Activated B cell treated with CpG ODN at 0.5 μM for 24 hours (primary cell): ENCODE data around the gene SIRT1. TPM values are rescaled to one million over a fixed set of nuclear protein-coding genes. Genes with fewer than 3 reads are reported as not detected.

Experiments used
- ATAC-seq: fragments of 200-7000 bp; cut with Tn5 transposase; one replicate; pipeline ENCODE4 v1.10.0; 2021; ENCODE audit warnings: low read depth, mild to moderate bottlenecking, moderate library complexity
- CTCF ChIA-PET: fragments of 350-600 bp; sonication (Branson Sonifier 250); formaldehyde crosslinking; loops from one replicate; lab custom pipeline; 2021; ENCODE audit warnings: antibody characterized with exemption; lab: Charles Lee
- POLR2A ChIA-PET: fragments of 350-600 bp; sonication (Branson Sonifier 250); formaldehyde crosslinking; loops from one replicate; lab custom pipeline; 2021; ENCODE audit warnings: antibody characterized with exemption; lab: Charles Lee
- DNase-seq: peaks from one replicate; pipeline ENCODE4 v3.0.0; 2022
- H3K27ac Mint-ChIP-seq: one replicate; pipeline ENCODE4 v1.8.0; 2020; ENCODE audit warnings: mixed read lengths
- H3K27me3 Mint-ChIP-seq: one replicate; pipeline ENCODE4 v1.8.0; 2021; ENCODE audit warnings: mixed read lengths
- H3K36me3 Mint-ChIP-seq: one replicate; pipeline ENCODE4 v1.8.0; 2021; ENCODE audit warnings: low read depth, mixed read lengths
- H3K4me1 Mint-ChIP-seq: one replicate; pipeline ENCODE4 v1.8.0; 2021; ENCODE audit warnings: mixed read lengths
- H3K4me3 Mint-ChIP-seq: one replicate; pipeline ENCODE4 v1.8.0; 2020; ENCODE audit warnings: mild to moderate bottlenecking, mixed read lengths
- H3K9me3 Mint-ChIP-seq: one replicate; pipeline ENCODE4 v1.8.0; 2020; ENCODE audit warnings: mixed read lengths
- CTCF ChIP-seq: fragments of 200-600 bp; IDR thresholded peaks from one replicate; pipeline ENCODE4 v1.8.0; 2022; ENCODE audit warnings: antibody characterized with exemption, mild to moderate bottlenecking
- intact Hi-C: fragments of 100-400 bp; cut with micrococcal nuclease; formaldehyde crosslinking; loops from one replicate; pipeline ENCODE4 v1.15.1; 2024
- total RNA-seq: library from RNA; stranded (reverse); gene quantifications from 2 replicates; pipeline ENCODE4 v1.2.3, GENCODE V29; 2022

Gene SIRT1
- total RNA-seq, 1 donor from 2014 or later, result 30.1 TPM

GRCh38 chr10:67933199-67933598, 48.7 kb downstream of the SIRT1 start:
- Mint-ChIP-seq H3K36me3 (peaks cover 63% of the 10 kb centered on the region), H3K4me1 (no peaks in the 10 kb centered on the region), H3K27me3 (no peaks in the 10 kb centered on the region), H3K4me3 (no peak overlapping the region), H3K9me3 (no peaks in the 10 kb centered on the region), H3K27ac (no peak overlapping the region)
- TF ChIP-seq CTCF, result no peak
- no peak for ATAC-seq
- POLR2A ChIA-PET, result no interaction called here
- intact Hi-C loops, result no loop called here
- CTCF ChIA-PET, result interaction anchor here (1.9 kb wide), 1 partner anchor 223 kb away, joined by 4 read pairs; no protein-coding TSS in a partner anchor
- DNase-seq, result no peak

- POLR2A ChIA-PET, result no interaction called here
- Mint-ChIP-seq H3K4me1 (no peaks in the 10 kb centered on the region), H3K9me3 (no peaks in the 10 kb centered on the region), H3K27ac (no peak overlapping the region), H3K27me3 (no peaks in the 10 kb centered on the region), H3K4me3 (no peak overlapping the region), H3K36me3 (peaks cover 63% of the 10 kb centered on the region)
- intact Hi-C loops, result no loop called here
- DNase-seq (no peak), ATAC-seq (no peak)
- CTCF ChIA-PET, result no interaction called here
- TF ChIP-seq CTCF, result no peak
Measured at GRCh38 chr10:67934336-67934735, 49.9 kb downstream of the SIRT1 start.

DNA sequence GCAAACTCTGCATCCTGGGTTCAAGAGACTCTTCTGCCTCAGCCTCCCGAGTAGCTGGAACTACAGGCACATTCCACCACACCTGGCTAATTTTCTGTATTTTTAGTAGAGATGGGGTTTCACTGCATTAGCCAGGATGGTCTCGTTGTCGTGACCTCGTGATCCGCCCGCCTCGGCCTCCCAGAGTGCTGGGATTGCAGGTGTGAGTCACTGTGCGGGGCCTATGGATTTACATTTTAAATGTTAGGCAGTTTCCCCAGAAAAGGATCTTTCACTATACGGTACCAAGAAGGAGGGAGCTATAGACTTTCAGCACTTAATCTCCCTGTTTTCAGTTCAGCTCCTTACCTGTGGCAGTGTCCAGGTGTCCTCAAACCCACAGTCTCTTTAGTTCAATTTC, 50.8 kb downstream of the SIRT1 start:
- peaks cover 62% of the 10 kb centered on the region for H3K36me3 Mint-ChIP-seq
- H3K9me3 Mint-ChIP-seq, result no peaks in the 10 kb centered on the region
- POLR2A ChIA-PET, result no interaction called here
- DNase-seq (no peak), ATAC-seq (no peak)
- no peaks in the 10 kb centered on the region for H3K27me3 Mint-ChIP-seq
- H3K4me3 Mint-ChIP-seq, result no peak overlapping the region
- no peaks in the 10 kb centered on the region for H3K4me1 Mint-ChIP-seq
- H3K27ac Mint-ChIP-seq, result no peak overlapping the region
- no peak for TF ChIP-seq CTCF
- CTCF ChIA-PET, result interaction anchor here (1.2 kb wide), 1 partner anchor 14 kb away, joined by 3 read pairs; no protein-coding TSS in a partner anchor
- intact Hi-C loops, result no loop called here

GRCh38 chr10:67936416-67936815, 52.0 kb downstream of the SIRT1 start:
- H3K4me3 Mint-ChIP-seq, result no peak overlapping the region
- peaks cover 58% of the 10 kb centered on the region for H3K36me3 Mint-ChIP-seq
- POLR2A ChIA-PET, result no interaction called here
- CTCF ChIA-PET, result interaction anchor here (1.2 kb wide), 1 partner anchor 15 kb away, joined by 3 read pairs; no protein-coding TSS in a partner anchor
- no peak overlapping the region for H3K27ac Mint-ChIP-seq
- intact Hi-C loops, result no loop called here
- no peaks in the 10 kb centered on the region for H3K27me3 Mint-ChIP-seq
- ATAC-seq (no peak), DNase-seq (no peak)
- H3K9me3 Mint-ChIP-seq, result no peaks in the 10 kb centered on the region
- no peaks in the 10 kb centered on the region for H3K4me1 Mint-ChIP-seq
- TF ChIP-seq CTCF, result no peak

DNA sequence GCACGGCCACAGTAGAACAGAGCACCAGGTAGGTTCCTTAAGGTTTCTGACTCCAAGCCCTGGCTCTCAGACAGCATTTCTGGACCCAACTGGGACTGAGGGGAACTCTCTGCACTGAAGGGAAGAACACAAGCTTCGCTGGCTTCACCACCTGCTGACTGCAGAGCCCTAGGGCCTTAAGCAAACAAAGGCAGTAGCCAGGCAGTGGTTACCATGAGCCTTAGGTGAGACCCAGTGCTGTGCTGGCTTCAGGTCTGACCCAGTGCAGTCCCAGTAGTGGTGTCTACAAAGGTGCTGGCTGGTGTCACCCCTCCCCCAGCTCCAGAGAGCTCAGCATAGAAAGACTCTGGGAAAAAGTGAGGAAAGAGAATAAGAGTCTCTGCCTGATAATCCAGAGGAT, 59.5 kb downstream of the SIRT1 start:
- no peaks in the 10 kb centered on the region for H3K27me3 Mint-ChIP-seq
- H3K27ac Mint-ChIP-seq, result no peak overlapping the region
- ATAC-seq, result no peak
- H3K9me3 Mint-ChIP-seq, result peaks cover 9% of the 10 kb centered on the region
- H3K4me1 Mint-ChIP-seq, result peaks cover 4% of the 10 kb centered on the region
- ChIA-PET CTCF (no interaction called here), POLR2A (no interaction called here)
- TF ChIP-seq CTCF, result no peak
- no peak for DNase-seq
- H3K4me3 Mint-ChIP-seq, result no peak overlapping the region
- intact Hi-C loops, result loop anchor here (5.0 kb wide), 1 partner anchor 88 kb away; no protein-coding TSS in a partner anchor
- peaks cover 74% of the 10 kb centered on the region for H3K36me3 Mint-ChIP-seq
